OCI-LY1 (cell line): ENCODE results near the gene SLC22A4.

Experiments used
- CTCF ChIP-seq: fragments of 200-600 bp; sonication (generic), shearing (Covaris generic); IDR thresholded peaks from 2 replicates; pipeline ENCODE4 v1.5.1; 2017; ENCODE audit warnings: mild to moderate bottlenecking, antibody characterized with exemption, low read length, moderate library complexity, mixed read lengths
- EZH2 ChIP-seq: fragments of 200-600 bp; sonication (generic), shearing (Covaris generic); IDR thresholded peaks from 2 replicates; pipeline ENCODE4 v1.8.0; 2017; ENCODE audit warnings: borderline replicate concordance, mixed run types, mild to moderate bottlenecking, antibody characterized with exemption, low read length, moderate library complexity, mixed read lengths

GRCh38 chr5:132319975-132320374, 25.8 kb downstream of the SLC22A4 start:
- TF ChIP-seq CTCF (no peak), EZH2 (no peak)
